Pulmonary artery endothelial cell (primary cell): Measurements from ENCODE around the gene FST. TPM values are rescaled to one million over a fixed set of nuclear protein-coding genes. Genes with fewer than 3 reads are reported as not detected.

ENCODE experiments used
- DNase-seq: peaks from one replicate; pipeline ENCODE4 v3.0.0-alpha.2; 2011; ENCODE audit warnings: low read depth, low spot score
- total RNA-seq: library from RNA; depleted of rRNA; stranded (reverse); fragments of >200 nt; gene quantifications from 2 replicates; pipeline ENCODE4 v1.2.3, GENCODE V29; 2014

FST gene
- total RNA-seq, 1 donor from 2014 or later: 63.4 TPM

GRCh38 chr5:53508125-53508524 is 27.7 kb downstream of the FST start:
- no peak for DNase-seq

- no peak for DNase-seq
Measured at GRCh38 chr5:53512539-53512938, 32.1 kb downstream of the FST start.

DNA sequence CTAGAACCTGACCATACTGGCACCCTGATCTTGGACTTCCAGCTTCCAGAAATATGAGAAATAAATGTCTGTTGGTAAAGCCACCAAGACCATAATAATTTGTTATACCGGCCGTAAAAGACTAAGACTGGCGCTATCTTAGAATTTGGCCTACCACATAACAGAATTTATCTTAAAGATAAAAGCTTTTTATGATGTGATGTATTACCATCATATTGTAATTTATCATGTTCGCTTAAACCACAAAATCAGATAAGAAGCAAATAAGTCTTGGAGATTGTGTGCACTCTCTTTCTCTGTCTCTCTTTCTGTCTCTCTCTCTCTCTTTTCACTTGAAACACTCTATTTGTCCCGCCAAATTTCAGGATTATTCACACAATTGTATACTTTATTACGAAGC is 35.6 kb downstream of the FST start:
- DNase-seq: no peak

- DNase-seq: no peak
Measured at GRCh38 chr5:53520813-53521212, 40.4 kb downstream of the FST start.

Other genes starting within 250 kb of the FST start
- gene NDUFS4, start 80.0 kb downstream of the FST start, total RNA-seq: 93.8 and 118 TPM in 2 replicates